OCI-LY1 (cell line): ENCODE results near the gene HEMGN.

Experiments used
- H2AFZ ChIP-seq: fragments of 200-600 bp; sonication (generic), shearing (Covaris generic); 2 replicates; pipeline ENCODE4 v1.6.0; 2014; ENCODE audit warnings: antibody characterized with exemption, mild to moderate bottlenecking, low read length
- H3F3A ChIP-seq: fragments of 200-600 bp; sonication (generic), shearing (Covaris generic); 2 replicates; pipeline ENCODE4 v1.6.0; 2014; ENCODE audit warnings: mild to moderate bottlenecking, antibody characterized with exemption, low read length, moderate library complexity; ENCODE audit not compliant: insufficient read depth
- H3K27ac ChIP-seq: fragments of 200-600 bp; sonication (generic); 2 replicates; pipeline ENCODE4 v1.5.1; 2014; ENCODE audit warnings: low read length, mixed run types, mild to moderate bottlenecking, low read depth; ENCODE audit not compliant: poor library complexity, severe bottlenecking
- H3K27me3 ChIP-seq: fragments of 200-600 bp; sonication (generic); 2 replicates; pipeline ENCODE4 v1.6.0; 2014; ENCODE audit warnings: antibody characterized with exemption, mild to moderate bottlenecking, low read length, moderate library complexity; ENCODE audit not compliant: insufficient read depth
- H3K36me3 ChIP-seq: fragments of 200-600 bp; sonication (generic); 2 replicates; pipeline ENCODE4 v1.6.1; 2014; ENCODE audit warnings: mild to moderate bottlenecking, antibody characterized with exemption, low read length, moderate library complexity, mixed read lengths; ENCODE audit not compliant: insufficient read depth
- H3K4me1 ChIP-seq: fragments of 200-600 bp; sonication (generic); 2 replicates; pipeline ENCODE4 v1.5.1; 2014; ENCODE audit warnings: mild to moderate bottlenecking, low read length, moderate library complexity; ENCODE audit not compliant: insufficient read depth, severe bottlenecking
- H3K4me2 ChIP-seq: fragments of 200-600 bp; sonication (generic), shearing (Covaris generic); 2 replicates; pipeline ENCODE4 v1.6.1; 2014; ENCODE audit warnings: low read length
- H3K4me3 ChIP-seq: fragments of 200-600 bp; sonication (generic); 2 replicates; pipeline ENCODE4 v1.5.1; 2014; ENCODE audit warnings: low read length, low read depth, mild to moderate bottlenecking, mixed read lengths; ENCODE audit not compliant: poor library complexity, severe bottlenecking
- H3K79me2 ChIP-seq: fragments of 200-600 bp; shearing (Covaris generic); 2 replicates; pipeline ENCODE4 v1.6.1; 2016; ENCODE audit warnings: mixed run types, low read length, mixed read lengths; ENCODE audit not compliant: insufficient read depth
- H3K9ac ChIP-seq: fragments of 200-600 bp; sonication (generic), shearing (Covaris generic); 2 replicates; pipeline ENCODE4 v1.6.1; 2014; ENCODE audit warnings: mild to moderate bottlenecking, low read length, mixed read lengths
- H3K9me2 ChIP-seq: fragments of 200-600 bp; sonication (generic), shearing (Covaris generic); 2 replicates; pipeline ENCODE4 v1.6.1; 2014; ENCODE audit warnings: low read depth, mild to moderate bottlenecking, low read length, mixed read lengths
- H3K9me3 ChIP-seq: fragments of 200-600 bp; shearing (Covaris generic); 2 replicates; pipeline ENCODE4 v1.6.1; 2014; ENCODE audit warnings: low read length, mixed read lengths
- H4K20me1 ChIP-seq: fragments of 200-600 bp; sonication (generic), shearing (Covaris generic); 2 replicates; pipeline ENCODE4 v1.6.0; 2016; ENCODE audit warnings: mild to moderate bottlenecking, low read length; ENCODE audit not compliant: insufficient read depth
- EZH2 ChIP-seq: fragments of 200-600 bp; sonication (generic), shearing (Covaris generic); IDR thresholded peaks from 2 replicates; pipeline ENCODE4 v1.8.0; 2017; ENCODE audit warnings: borderline replicate concordance, mixed run types, mild to moderate bottlenecking, antibody characterized with exemption, low read length, moderate library complexity, mixed read lengths
- TF ChIP-seq, protein P1 (sequence below): fragments of 200-600 bp; sonication (generic), shearing (Covaris generic); IDR thresholded peaks from 2 replicates; pipeline ENCODE4 v1.5.1; 2017; ENCODE audit warnings: mild to moderate bottlenecking, antibody characterized with exemption, low read length, moderate library complexity, mixed read lengths

HEMGN gene

DNA sequence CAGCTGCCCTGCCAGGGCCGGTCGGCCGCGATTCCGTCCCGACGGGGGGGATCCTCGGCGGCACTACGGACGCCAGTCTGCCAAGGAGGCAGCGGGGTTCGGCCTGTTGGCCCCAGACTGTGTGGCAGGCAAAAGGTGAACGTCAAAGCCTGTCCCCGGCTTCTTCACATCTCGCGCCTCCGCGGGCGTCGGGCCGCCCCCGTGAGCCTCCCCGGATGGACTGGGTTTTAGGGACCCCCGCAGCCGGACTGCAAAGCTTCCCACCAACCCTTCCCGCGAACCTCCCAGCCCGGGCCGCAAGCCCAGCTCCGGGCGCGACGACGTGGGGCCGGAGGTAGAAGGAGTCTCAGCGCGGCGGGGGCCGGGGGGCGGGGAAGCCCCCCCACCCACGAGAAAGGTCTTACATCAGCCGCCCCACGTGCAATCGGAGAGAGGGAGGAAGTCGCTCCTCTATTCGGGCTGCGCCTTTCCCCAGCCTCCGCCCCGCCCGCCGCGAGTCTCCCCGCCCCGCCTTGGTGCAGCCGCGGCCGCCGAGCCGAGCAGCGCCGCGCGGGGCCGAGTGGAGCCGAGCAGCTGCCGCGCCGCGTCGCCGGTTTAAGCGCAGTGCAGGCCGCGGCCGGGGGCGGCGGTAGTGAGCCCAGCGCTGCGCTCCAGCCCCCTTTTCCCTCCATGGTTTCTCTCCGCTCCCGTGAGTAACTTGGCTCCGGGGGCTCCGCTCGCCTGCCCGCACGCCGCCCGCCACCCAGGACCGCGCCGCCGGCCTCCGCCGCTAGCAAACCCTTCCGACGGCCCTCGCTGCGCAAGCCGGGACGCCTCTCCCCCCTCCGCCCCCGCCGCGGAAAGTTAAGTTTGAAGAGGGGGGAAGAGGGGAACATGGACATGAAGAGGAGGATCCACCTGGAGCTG lies 45.0 kb upstream of the HEMGN start, which contains the start of gene ANP32B:
Gene ANP32B, plus strand, starts transcription at position 659 of the 906 bp plus-strand sequence. Its CDS starts 215 bp downstream, at position 874.
- peak within 1 kb of the TSS; percentile 99 for H3K4me2 ChIP-seq
- peak within 1 kb of the TSS; percentile 100 for H3K9ac ChIP-seq
- H3K4me1 ChIP-seq, result peaks cover 50% of the 10 kb centered on the region
- no peaks in the 10 kb centered on the region for H3K27me3 ChIP-seq
- H3K9me2 ChIP-seq, result no peaks in the 10 kb centered on the region
- TF ChIP-seq EZH2, result no peak
- TF ChIP-seq, protein P1, sequence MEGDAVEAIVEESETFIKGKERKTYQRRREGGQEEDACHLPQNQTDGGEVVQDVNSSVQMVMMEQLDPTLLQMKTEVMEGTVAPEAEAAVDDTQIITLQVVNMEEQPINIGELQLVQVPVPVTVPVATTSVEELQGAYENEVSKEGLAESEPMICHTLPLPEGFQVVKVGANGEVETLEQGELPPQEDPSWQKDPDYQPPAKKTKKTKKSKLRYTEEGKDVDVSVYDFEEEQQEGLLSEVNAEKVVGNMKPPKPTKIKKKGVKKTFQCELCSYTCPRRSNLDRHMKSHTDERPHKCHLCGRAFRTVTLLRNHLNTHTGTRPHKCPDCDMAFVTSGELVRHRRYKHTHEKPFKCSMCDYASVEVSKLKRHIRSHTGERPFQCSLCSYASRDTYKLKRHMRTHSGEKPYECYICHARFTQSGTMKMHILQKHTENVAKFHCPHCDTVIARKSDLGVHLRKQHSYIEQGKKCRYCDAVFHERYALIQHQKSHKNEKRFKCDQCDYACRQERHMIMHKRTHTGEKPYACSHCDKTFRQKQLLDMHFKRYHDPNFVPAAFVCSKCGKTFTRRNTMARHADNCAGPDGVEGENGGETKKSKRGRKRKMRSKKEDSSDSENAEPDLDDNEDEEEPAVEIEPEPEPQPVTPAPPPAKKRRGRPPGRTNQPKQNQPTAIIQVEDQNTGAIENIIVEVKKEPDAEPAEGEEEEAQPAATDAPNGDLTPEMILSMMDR, result peak; percentile 56
- peaks cover 33% of the 10 kb centered on the region for H3K79me2 ChIP-seq
- H3K9me3 ChIP-seq, result no peaks in the 10 kb centered on the region
- H2AFZ ChIP-seq, result no peak within 1 kb of the TSS
- H3F3A ChIP-seq, result no peaks in the 10 kb centered on the region
- peak within 1 kb of the TSS; percentile 94 for H3K4me3 ChIP-seq
- peak within 1 kb of the TSS; percentile 91 for H3K27ac ChIP-seq
- no peaks in the 10 kb centered on the region for H4K20me1 ChIP-seq
- H3K36me3 ChIP-seq, result peaks cover 4% of the 10 kb centered on the region; the same call in 1 of the 2 replicates

DNA sequence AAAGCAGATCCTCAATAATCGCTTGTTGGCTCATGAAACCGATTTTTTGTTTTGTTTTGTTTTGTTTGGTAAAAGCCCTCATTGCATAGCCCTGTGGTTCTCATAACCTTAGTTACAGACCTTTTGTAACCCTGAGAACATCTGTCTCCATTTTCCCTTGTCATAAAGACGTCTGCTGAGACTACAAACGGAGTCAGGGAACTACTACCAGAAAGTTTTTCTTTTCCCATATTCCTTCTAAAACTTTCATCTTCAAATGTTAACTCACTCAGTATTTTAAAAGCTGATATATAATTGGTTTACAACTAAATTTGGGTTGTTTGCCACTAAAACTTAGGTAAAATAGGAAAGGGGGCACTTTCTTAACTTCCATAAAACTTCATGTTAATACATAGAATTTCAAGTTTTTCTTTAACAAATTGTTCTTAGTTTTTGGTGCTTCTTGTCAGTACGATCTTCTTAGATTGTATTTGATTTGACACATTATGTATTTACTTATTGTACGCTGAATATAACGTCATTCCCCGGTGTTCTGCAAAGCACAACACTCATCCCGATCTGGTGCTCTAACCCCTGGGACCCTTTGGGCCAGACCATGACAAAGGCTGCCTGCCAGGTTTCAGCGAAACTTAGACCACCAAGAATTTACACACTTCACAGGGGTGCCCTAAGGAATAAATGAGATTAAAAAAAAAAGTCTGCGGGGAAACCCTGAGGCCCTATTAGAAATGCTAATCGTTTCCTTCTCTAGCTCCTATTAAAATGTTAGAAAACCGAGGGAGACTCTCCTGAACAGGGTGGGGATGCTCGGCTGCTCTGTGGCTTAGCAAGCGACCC lies 44.1 kb upstream of the HEMGN start:
- Histone ChIP-seq H3K27ac (no peak overlapping the region), H3K9ac (peak overlapping the region; percentile 97), H3K79me2 (peaks cover 24% of the 10 kb centered on the region)

More for the DNA sequence above, 44.1 kb upstream of the HEMGN start:
- H3K36me3 ChIP-seq, result peaks cover 4% of the 10 kb centered on the region; the same call in 1 of the 2 replicates
- H3K27me3 ChIP-seq, result no peaks in the 10 kb centered on the region
- peak overlapping the region; percentile 94 for H3K4me3 ChIP-seq
- H3K4me2 ChIP-seq, result peak overlapping the region; percentile 93
- no peaks in the 10 kb centered on the region for H3F3A ChIP-seq
- H3K4me1 ChIP-seq, result peaks cover 41% of the 10 kb centered on the region
- H3K9me3 ChIP-seq, result no peaks in the 10 kb centered on the region
- no peaks in the 10 kb centered on the region for H3K9me2 ChIP-seq
- TF ChIP-seq, protein P1, result no peak
- TF ChIP-seq EZH2, result no peak
- H4K20me1 ChIP-seq, result no peaks in the 10 kb centered on the region
- H2AFZ ChIP-seq, result no peak overlapping the region
